Measurements from ENCODE around the gene ANXA4.

DNA sequence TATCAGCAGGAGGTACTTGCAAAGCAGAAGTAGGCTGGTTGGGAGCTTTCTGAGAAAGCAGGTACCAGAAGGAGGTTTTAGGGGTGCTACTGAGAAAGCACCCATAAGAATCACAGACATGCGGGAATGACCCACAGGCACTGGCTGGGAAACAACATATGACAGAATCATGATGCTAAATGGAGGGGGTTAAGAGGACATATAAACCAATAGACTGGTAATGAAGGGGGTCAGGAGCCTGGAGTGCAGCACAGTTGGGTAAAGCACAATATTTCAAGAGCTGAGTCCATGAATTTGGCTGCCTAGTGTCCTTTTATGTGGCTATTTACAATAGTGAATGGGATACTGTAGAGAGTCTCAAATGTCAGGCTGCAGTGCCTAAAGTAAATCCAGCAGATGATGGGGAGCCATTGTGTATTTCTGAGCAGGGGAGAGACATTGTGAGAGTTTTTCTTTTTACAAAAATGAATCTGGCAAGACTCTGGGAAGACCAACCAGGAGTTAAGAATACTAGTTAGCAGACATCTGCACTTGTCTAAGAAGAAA lies 59.9 kb downstream of the ANXA4 start:
- TF ChIP-seq EZH2 (IDR thresholded peaks at IDR 0.05; ENCODE audit: insufficient read depth, poor library complexity, severe bottlenecking) (no peak), EZH2phosphoT487 (IDR thresholded peaks at IDR 0.05; ENCODE audit: insufficient read depth, low read depth) (no peak)

Measured in GM23248 (cell line).